ENCODE results near the gene PRM3.

PRM3 gene

DNA sequence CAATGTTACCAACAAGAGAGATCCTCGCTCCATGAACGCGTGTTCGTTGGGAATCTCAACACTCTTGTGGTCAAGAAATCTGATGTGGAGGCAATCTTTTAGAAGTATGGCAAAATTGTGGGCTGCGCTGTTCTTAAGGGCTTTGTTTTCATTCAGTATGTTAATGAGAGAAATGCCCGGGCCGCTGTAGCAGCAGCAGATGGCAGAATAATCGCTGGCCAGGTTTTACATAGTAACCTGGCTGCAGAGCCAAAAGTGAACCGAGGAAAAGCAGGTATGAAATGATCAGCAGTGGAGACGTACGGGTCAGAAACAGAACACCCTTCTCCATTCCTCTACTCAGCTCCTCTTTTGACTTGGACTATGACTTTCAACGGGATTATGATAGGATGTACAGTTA lies 30.8 kb downstream of the PRM3 start:
- no peak for DNase-seq

DNA sequence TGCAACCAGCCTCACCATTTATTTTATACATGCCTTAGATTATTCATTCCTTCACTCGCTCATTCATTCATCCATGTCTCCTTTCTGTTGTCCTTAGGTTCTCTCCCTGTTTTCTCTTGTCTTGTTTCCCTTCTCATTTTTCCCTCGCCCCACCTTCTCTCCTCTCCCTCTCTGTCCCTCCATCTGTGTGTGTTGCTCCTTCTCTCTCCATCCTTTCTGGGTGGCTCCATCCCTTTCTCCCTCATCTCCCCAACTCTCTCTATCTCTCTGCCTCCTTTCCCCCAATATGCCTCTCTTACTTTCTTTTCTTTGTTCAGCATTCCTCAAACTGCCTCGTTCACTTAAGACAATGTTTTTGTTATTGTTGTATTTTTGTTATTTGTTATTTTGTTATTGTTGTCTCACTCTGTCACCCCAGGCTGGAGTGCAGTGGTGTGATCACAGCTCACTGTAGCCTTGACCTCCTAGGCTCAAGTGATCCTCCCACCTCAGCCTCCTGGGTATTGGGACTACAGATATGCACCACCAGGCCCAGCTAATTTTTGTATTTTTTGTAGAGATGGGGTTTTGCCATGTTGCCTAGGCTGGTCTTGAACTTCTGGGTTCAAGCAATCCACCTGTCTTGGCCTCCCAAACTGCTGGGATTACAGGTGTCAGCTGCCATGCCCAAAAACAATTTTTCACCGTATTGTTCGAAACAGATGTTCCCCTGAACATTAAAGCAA lies 31.8 kb downstream of the PRM3 start:
- no peak for DNase-seq

DNA sequence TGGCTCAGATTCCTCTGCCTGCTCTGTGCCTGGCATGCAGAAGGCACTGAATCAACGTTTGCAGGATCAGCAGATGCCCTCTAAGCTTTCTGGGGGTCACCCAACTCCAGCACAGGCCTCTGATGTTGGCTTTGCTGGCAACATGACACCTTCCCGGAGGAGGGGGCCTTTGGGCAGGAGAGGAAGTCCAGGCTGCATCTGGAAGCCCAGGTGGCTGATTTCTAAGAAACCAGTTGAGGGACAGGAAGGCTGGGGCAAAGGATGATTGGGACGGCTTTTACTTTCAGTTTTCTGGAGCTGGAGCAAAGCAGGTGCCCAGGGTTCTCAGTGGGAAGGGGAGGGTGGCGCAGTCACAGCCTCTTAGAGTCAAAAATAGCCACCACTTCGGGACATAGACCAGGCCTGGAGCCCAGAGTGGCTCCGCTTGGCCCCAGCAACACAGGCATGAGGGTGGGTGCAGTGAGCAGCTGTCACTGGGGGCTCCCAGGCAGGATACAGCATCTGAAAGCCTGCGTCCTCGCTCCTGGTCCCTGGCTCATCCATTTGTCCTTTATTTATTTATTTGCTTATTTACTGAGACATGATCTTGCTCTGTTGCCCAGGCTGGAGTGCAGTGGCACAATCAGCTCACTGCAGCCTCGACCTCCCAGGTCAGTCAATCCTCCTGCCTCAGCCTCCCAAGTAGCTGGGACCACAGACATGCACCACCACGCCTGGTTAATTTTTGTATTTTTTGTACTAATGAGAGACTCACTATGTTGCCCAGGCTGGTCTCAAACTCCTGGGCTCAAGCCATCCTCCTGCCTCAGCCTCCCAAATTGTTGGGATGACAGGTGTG lies 32.6 kb downstream of the PRM3 start:
- no peak for DNase-seq

- DNase-seq, result no peak
Observed at GRCh38 chr16:11239644-11240632, 33.5 kb downstream of the PRM3 start.

DNA sequence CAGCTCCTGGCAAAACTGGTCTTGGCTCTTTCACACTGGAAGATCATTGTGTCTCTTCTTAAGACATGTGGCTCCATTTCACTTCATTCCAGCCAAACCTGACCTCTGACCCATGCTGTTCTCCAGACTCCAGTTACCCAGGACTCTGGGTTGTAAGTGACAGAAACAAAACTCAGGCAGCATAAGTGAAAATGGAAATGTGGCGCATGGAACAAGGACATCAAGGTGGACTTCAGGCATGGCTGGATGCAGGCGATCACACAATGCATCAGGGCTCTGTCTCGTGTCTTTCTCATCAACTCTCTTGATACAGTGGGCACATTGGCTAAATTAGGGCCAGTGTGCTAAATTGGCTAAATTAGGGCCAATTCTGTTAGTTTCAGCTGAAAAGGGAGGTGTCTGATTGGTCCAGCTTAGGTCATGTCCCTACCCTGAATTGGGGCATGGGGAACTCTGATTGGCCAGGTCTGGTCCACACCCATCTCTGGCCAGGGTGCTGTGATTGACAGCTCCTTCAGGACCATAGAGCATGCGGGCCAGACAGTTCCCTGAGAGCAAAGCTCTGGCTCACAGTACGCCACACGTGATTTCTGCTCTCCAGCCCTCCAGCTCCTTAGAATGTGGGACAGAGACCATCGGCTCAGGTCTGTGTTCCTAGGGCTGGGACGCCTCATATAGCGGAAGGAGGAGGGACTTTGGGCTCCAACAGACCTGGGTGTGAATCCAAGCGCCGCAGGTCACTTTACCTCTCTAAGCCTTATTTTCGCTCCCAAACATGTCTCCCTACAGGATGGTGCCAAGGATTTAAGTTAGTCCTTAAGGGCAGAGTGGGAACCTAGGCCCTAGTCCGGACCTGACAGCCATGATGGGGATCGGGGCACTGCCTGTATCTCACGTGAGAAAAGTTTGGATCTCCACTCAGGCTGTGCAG lies 34.9 kb downstream of the PRM3 start:
- no peak for DNase-seq

DNA sequence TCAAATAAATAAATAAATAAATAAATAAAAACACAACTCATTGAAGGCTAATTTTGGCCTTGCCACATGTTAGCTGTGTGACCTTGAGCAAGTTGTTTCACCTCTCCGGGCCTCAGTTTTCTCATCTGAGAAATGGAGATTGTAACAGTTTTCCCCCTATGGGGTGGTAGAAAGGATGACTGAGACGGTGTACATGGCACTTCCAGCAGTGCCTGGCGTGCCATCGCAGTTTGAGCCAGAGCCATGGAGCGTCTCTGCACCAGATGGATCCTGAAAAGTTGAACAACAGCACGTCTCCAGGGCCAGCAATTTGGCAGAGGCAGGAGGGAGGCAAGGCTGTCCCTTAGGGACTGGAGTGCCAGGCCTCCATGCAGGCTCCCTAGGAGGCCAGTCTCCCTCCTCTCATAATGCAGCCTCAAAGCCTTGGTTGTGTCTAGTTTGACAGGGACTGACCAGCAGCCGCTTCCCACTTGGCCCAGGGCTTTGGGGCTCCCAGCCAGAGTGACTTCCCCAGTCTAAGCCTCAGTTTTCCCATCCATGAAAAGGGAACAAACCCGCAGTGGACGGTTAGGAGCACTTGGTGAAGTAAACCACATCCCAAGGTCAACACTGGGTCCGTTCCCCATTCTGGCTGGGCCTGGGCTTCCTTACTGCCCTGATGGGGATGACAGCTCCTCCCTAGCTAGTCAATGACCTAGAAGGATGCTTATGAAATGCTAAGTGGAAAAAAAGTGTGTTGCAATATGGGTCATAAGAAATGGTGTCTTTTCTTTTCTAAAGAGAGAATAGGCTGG lies 36.8 kb downstream of the PRM3 start:
- DNase-seq, result no peak

DNA sequence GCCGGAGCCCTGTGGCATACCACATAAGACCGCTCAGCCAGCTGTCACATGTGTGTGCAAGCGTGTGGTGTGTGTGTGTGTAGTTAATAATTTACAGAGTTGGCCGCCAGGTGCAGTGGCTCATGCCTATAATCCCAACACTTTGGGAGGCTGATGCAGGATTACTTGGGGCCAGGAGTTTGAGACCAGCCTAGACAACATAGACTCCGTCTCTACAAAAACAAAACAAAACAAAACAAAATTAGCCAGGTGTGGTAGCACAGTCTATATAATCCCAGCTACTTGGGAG lies 37.8 kb downstream of the PRM3 start:
- DNase-seq, result no peak

GRCh38 chr16:11234884-11235702 lies 38.3 kb downstream of the PRM3 start:
- no peak for DNase-seq

- peak; percentile 88 for DNase-seq
Observed at GRCh38 chr16:11233727-11234376, 39.6 kb downstream of the PRM3 start.

GRCh38 chr16:11232852-11233726 lies 40.3 kb downstream of the PRM3 start:
- DNase-seq, result peak; percentile 95

- no peak for DNase-seq
Observed at GRCh38 chr16:11232302-11232851, 41.1 kb downstream of the PRM3 start.

DNA sequence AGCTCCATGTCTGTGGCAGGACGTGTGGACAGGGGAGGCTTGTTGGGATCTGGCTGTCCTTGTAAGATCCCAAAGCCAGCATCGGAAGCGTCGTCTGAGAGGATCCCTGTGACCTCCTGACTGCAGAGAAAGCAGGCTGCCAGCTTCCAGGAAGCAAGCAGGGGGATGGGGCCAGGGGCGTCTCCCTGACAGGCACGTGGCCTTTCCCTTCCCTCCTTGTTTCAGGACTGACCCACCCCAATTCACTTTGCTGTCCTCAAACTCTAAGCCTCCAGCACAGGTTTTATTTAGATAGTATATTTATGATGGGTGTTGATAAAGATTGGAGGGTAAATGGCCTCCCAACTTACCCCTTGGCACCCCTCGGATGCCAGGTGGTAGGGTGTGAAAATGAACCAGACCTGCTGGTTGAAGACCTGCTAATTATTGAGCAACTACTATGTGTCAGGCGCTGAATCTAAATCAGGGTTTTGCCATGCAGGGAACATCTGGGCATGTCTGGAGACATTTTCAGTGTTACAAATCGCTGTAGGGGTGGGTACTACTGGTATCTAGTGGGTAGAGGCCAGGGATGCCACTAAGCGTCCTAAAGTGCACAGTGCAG lies 42.0 kb downstream of the PRM3 start:
- DNase-seq, result no peak

DNA sequence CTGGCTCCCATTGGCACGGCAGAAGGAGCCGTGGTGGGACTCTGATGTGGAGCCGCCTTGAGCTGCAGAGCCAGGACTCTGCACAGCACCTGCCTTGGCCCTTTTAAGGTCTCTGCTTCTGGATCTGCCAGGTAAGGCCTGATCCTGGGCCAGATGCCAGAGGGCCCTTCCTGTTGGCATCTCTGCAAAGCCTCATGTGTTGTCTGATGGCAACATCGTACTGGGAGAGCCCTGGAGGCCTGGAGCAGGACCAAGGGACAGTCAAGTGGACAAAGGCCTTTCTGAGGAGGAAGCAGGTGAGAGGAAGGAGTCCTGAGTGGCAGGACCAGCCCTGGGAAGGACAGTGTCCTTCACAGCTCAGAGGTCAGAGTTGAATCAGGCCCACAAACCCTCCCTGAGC lies 43.5 kb downstream of the PRM3 start:
- DNase-seq, result no peak

DNA sequence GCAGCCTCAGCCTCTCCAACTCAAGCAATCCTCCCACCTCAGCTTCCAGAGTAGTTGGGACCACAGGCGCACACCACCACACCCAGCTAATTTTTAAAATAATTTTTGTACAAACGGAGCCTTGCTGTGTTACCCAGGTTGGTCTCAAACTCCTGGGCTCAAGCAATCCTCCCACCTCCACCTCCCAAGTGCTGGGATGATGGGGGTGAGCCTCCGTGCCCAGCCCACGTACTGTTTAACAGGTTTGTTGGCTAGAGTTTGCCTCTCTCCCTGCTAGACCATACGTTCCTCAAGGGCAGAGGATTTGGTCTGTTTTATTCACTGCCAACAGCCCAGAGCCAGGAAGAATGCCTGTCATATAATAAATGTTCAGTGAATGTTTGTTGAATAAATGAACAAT lies 44.0 kb downstream of the PRM3 start:
- DNase-seq, result no peak

DNA sequence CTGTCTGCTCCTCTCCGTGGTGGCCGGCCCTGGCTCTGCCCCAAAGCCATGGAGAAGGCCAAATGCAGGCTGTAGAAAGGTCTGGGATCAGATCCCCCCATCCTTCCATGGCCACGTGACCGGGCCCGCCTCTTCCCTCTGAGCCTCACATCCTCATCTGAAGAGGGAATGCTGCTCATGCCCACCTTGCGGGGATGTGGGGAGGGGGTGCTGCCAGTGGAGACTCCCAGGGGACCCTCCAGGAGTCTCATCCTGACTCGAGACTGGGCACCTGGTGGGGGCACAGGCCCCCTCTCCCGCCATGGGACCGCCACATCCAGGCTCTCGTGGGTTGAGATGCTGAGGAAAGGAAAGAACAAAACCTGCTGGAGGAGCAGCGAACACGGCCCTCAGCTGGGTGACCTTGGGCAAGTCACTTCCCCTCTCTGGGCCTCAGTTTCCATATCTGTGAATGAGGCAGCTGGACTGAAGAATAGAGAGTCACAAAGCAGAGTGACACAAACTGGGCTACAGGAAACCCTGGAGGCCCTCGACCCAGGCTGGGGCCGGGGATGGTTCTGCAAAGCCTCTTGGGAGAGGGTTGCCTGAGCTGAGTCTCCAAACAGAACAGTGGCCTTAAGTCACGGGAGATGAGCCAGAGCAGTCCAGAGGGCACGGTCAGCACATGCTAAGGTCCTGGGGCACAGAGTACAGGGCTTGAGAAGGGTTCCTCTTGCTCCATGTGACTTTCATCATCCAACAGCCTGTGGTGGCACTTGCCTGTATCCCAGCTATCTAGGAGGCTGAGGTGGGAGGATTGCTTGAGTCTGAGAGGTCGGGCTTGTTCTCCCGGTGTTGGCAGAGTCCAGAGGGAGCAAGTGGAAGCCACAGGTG lies 47.5 kb downstream of the PRM3 start:
- DNase-seq, result no peak

GRCh38 chr16:11224894-11225676 lies 48.3 kb downstream of the PRM3 start:
- peak; percentile 92 for DNase-seq

Data from activated effector memory CD4-positive, alpha-beta T cell treated with anti-CD3 and anti-CD28 coated beads, Interleukin-2, amount 50 U/mL, for 16 hours (primary cell).